ENCODE measurements around the gene KCNJ4.

KCNJ4 gene

DNA sequence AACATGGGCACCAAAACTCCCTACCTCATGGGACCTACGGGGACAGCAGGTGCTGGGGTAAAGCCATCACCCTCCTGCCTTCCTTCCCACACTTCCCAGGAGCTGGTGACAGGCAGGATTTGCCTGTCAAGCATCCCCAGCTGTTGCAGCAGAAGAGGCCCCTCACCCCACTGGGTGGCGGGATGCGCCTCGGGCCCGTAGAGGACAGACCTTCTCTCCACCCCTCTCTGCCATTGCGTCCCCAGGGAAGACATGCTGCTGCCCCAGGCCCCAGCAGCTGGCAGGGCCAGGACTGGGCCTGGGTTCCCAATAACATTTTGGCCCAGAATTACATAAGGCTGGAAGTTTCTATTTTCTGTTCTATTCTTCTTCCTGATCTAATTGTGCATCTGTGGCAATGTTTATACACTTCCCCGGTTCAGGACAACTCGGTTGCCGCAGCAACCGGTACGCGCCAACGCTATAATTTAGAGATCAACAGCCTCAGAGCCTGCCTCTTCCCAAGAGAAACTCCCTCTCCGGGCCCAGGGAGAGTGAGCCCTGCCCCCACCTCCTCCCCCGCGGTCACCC, 25.4 kb downstream of the KCNJ4 start:
- DNase-seq, result no peak

DNA sequence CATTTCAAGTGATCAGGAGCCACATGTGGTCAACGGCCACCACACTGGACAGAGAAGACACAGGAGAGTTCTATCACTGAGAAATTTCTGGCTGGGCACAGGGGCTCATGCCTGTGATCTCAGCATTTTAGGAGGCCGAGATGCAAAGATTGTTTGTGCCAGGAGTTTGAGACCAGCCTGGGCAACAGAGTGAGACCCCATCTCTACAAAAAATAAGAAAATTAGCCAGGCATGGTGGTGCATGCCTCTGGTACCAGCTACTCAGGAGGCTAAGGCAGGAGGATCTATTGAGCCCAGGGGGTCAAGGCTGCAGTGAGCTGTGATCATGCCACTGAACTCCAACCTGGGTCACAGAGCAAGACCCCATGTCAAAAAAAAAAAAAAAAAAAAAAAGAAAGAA, 26.3 kb downstream of the KCNJ4 start:
- DNase-seq, result no peak

- no peak for DNase-seq
Measured at GRCh38 chr22:38427940-38428339, 27.1 kb downstream of the KCNJ4 start.

- DNase-seq, result no peak
Measured at GRCh38 chr22:38427465-38427864, 27.5 kb downstream of the KCNJ4 start.

GRCh38 chr22:38426628-38427027, 28.4 kb downstream of the KCNJ4 start:
- no peak for DNase-seq

- DNase-seq, result no peak
Measured at GRCh38 chr22:38424525-38425080, 30.4 kb downstream of the KCNJ4 start.

- DNase-seq, result no peak
Measured at GRCh38 chr22:38423512-38424503, 31.2 kb downstream of the KCNJ4 start.

DNA sequence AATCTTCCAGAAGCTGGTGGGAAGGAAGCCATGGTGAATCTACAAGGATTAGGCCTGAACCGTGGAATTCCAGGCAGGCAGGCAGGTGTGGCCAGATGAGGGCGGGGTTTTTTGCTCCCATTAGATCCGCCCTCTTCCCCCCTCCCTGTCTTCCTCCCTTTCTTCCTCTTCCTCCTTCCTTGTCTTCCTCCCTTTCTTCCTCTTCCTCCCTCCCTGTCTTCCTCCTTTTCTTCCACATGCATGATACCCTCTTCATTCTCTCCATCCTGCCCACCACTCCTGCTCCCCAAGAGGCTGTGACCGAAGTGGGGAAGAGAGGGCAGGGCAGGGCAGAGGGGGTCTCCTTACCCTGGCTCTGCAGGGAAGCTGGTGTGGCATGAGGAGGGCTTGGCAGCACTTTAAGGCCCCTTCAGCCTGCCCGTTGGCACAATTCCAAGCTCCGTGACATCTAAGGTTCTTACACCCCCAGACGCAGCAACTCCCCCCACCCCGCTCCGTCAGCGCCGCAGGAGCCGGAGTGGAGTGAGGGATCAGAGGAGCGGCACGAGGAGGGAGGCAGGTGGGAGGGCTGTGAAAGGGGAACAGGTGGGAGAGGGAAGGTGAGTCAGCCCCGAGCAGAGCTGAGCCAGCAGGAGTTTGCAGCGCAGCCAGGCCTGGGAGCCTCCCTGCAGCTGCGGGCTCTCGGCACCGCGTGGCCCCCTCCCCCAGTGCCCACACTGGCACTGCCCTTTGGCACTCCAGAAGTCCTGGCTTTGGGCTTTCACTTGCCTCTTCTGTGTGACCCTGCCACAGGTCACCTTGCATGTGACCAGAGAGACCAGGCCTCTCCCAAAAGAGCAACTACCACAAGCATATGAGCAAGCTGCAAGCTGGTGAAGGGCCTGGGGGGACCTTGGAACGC, 32.1 kb downstream of the KCNJ4 start:
- no peak for DNase-seq

DNA sequence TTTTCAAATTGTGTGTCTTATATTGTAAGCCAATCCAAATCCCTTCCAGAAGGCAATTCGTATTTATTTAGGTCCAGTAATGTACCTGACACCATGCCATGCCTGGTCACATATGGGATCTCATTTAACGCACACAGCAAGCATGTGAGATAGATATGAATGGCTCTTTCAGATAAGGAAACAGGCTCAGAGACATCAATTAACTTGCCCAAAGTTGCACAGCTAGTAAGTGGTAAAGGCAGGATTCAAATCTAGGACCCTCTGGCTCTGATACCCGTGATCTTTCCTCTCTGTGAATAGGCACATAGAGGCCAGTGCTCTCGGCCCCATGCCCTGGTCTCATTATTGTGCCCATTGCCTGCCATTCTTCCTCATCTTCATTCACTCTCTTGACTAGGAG, 34.3 kb downstream of the KCNJ4 start:
- no peak for DNase-seq

GRCh38 chr22:38419858-38420160, 35.2 kb downstream of the KCNJ4 start:
- no peak for DNase-seq

DNA sequence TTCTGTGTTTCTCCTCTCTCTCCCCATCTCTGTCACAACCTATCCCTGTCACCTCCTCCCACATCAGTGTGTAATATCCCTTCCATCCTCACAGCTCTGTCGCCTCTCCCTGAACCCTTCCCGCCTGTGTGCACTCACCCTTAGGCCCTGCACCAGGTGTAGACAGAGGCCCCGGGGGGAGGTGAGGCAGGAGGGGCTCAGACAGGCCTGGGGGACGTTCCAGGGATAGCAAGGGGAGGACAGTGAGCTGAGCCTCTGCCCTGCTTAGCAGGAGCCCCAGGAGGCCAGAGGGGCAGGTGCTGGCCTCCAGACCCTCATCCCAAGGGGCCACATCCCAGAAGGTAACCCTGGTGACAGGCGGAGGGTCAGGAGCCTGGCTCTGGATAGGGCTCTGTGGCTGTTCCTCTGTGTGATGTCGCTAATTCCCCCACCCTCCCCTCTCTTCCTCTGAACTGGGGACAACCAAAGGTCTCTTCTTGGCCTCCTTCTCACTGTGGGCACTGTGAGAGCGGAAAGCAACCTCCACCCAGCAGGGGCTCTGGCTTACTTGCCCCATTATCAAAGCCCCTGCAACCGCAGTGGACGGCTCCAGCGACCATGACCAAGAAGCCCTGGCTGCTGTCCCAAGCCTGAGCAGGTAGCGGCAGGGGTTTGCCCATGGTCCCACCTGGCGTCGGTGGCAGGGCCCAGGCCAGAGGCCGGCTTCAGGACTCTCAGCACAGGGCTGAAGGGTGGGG, 35.7 kb downstream of the KCNJ4 start:
- no peak for DNase-seq

GRCh38 chr22:38418589-38418988, 36.4 kb downstream of the KCNJ4 start:
- no peak for DNase-seq

- no peak for DNase-seq
Measured at GRCh38 chr22:38417252-38418060, 37.5 kb downstream of the KCNJ4 start.

DNA sequence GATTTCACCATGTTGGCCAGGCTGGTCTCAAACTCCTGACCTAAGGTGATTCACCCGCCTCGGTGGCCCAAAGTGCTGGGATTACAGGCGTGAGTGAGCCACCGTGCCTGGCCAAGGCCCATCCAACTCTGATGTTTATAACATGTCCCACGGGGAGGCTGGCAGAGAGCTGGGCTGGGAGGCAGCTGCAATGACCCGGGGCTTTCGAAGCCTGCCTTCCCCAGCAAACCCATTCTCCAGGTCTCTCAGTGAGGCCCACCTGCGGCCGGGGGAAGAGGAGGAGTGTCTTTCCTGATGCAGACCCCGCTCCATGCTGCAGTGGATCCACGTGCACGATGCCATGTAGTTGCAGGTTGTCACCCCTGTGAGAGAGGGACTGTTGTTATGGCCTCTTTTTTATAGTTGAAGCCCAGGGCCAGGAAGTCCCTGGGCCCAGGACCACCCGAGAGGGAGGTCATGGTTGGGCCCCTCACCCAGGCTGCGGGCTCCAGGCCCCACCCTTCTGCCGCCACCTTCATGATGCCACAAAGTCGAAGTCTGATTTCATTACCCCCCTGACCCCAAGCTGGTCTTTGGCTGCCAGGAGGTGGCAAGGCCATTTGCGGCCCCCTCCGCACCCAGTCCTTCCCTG, 38.3 kb downstream of the KCNJ4 start:
- DNase-seq, result no peak

DNA sequence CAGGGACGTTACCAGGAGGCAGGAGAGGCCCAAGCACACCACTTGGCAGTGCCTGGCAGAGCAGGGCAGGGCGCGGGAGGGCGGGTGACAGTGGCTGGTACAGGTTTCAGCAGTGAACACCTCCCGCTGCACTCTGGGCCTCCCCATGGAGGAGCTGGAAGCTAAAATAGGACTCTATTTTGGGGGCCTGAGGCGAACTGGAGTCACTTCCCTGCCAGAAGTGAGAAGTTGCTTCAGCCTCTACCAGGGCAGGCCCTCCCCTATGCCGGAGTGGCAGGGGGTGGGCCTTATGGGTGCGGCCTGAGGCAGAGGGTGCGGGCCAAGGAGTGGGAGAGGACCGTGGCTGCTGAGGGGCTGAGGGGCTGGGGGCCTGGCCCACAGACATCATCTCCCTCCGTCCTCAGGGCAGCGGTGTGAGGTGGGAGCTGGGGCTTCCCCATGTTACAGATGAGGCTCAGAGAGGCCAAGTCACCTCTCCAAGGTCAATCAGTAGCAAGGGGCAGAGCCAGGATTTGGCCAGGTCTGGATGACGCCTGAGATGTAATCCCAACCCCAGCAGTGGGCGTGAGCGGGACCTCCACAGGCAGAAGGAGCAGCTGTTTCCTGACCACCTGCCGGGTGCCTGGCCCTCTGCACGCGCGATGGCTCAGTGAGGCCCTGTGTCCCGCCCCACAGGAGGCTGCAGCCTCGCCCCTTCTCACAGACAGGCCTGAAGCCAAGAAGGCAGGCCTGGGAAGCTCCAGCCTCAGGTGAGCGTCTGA, 39.3 kb downstream of the KCNJ4 start:
- no peak for DNase-seq

- DNase-seq, result no peak
Measured at GRCh38 chr22:38415046-38415445, 40.0 kb downstream of the KCNJ4 start.

DNA sequence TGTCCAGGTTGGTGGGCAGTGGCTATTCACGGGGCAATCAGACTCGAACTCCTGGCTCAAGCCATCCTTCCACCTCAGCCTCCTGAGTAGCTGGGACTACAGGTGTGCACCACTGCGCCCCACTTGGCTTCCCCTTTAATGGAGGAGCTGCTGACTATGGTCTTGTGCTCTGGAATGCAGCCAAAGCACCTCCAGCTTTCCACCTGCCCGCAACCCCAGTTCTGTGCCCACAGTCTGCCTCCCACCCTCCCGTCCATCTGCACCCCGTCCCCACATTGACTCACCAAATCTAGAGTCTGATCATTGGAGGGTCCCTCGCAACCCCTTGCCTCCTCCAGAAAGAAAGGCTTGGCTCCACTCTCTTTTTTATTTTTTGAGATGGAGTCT, 41.0 kb downstream of the KCNJ4 start:
- DNase-seq, result no peak

GRCh38 chr22:38413085-38414008, 41.7 kb downstream of the KCNJ4 start:
- DNase-seq, result no peak
